Right atrium auricular region (tissue), 2 donors: ENCODE data around the gene TEX22. TPM values are rescaled to one million over a fixed set of nuclear protein-coding genes. Genes with fewer than 3 reads are reported as not detected.
A peak's percentile ranks its signal among the peaks of the same experiment; 100 is the strongest.

Experiments
- DNase-seq: peaks from one replicate; pipeline ENCODE4 v3.0.0-alpha.2; 2019; ENCODE audit warnings: low spot score
- H3K27ac ChIP-seq, 2 donors: fragments of 200-600 bp; sonication (generic); 1 replicate in 1 of 2; 2 replicates in 1 of 2; pipeline ENCODE4 v1.5.1; 2016 to 2019
- H3K27me3 ChIP-seq, 2 donors: fragments of 200-600 bp; sonication (generic); one replicate each; pipeline versions ENCODE4 v1.5.1 to v1.6.0; 2017 to 2019
- H3K36me3 ChIP-seq: fragments of 200-600 bp; sonication (generic); one replicate; pipeline ENCODE4 v1.5.1; 2016
- H3K4me1 ChIP-seq, 2 donors: fragments of 200-600 bp; sonication (generic); one replicate each; pipeline versions ENCODE4 v1.5.1 to v1.6.0; 2017 to 2019
- H3K4me3 ChIP-seq, 2 donors: fragments of 200-600 bp; sonication (generic); 1 replicate in 1 of 2; 2 replicates in 1 of 2; pipeline ENCODE4 v1.5.1; 2017 to 2019; ENCODE audit warnings: mild to moderate bottlenecking in 1 of 2, moderate library complexity in 1 of 2
- H3K9me3 ChIP-seq, 2 donors: fragments of 200-600 bp; sonication (generic); one replicate each; pipeline ENCODE4 v1.5.1; 2019
- CTCF ChIP-seq, 2 donors: fragments of 200-600 bp; sonication (generic); IDR thresholded peaks; one replicate each; pipeline ENCODE4 v1.5.1; 2019; ENCODE audit warnings: antibody characterized with exemption in 2 of 2
- total RNA-seq, 2 donors: library from RNA; depleted of rRNA; stranded (reverse); fragments of >200 nt; gene quantifications; one replicate each; pipeline ENCODE4 v1.1.0, GENCODE V29; 2016

Gene TEX22
- total RNA-seq, 2 donors from 2014 or later: 0.16 TPM; not detected in 1

- Histone ChIP-seq H3K4me1 (peaks cover 0 to 20% of the 10 kb centered on the region in 2 donors), H3K4me3 (peak overlapping the region; percentile 70 to 94), H3K27ac (peak overlapping the region; percentile 89 to 92), H3K27me3 (no peaks in the 10 kb centered on the region), H3K9me3 (no peaks in the 10 kb centered on the region), H3K36me3 (peaks cover 7% of the 10 kb centered on the region)
- no peak for DNase-seq
- no peak for TF ChIP-seq CTCF (IDR thresholded peaks at IDR 0.05)
Observed at GRCh38 chr14:105397350-105397931, 897 bp upstream of the TEX22 start.

- H3K36me3 ChIP-seq: peaks cover 7% of the 10 kb centered on the region
- no peaks in the 10 kb centered on the region for H3K9me3 ChIP-seq
- H3K4me3 ChIP-seq: peak overlapping the region; percentile 70 to 94
- no peaks in the 10 kb centered on the region for H3K27me3 ChIP-seq
- no peak for TF ChIP-seq CTCF (IDR thresholded peaks at IDR 0.05)
- peak overlapping the region; percentile 89 to 92 for H3K27ac ChIP-seq
- DNase-seq: no peak
- H3K4me1 ChIP-seq: peaks cover 0 to 20% of the 10 kb centered on the region in 2 donors
Observed at GRCh38 chr14:105398726-105399465, 558 bp downstream of the TEX22 start.

GRCh38 chr14:105399466-105399775 is 1.1 kb downstream of the TEX22 start:
- no peak for TF ChIP-seq CTCF (IDR thresholded peaks at IDR 0.05)
- H3K4me3 ChIP-seq: peak overlapping the region; percentile 70 to 94
- no peaks in the 10 kb centered on the region for H3K9me3 ChIP-seq
- no peaks in the 10 kb centered on the region for H3K27me3 ChIP-seq
- no peak for DNase-seq
- H3K27ac ChIP-seq: peak overlapping the region; percentile 89 to 92
- H3K36me3 ChIP-seq: peaks cover 7% of the 10 kb centered on the region
- peaks cover 0 to 20% of the 10 kb centered on the region in 2 donors for H3K4me1 ChIP-seq

GRCh38 chr14:105400016-105400415 is 1.7 kb downstream of the TEX22 start:
- TF ChIP-seq CTCF (IDR thresholded peaks at IDR 0.05): no peak
- no peak overlapping the region for H3K4me3 ChIP-seq
- peak overlapping the region in 1 of 2 donors; percentile 92 for H3K27ac ChIP-seq
- no peaks in the 10 kb centered on the region for H3K9me3 ChIP-seq
- no peak for DNase-seq
- peaks cover 7% of the 10 kb centered on the region for H3K36me3 ChIP-seq
- H3K27me3 ChIP-seq: no peaks in the 10 kb centered on the region
- H3K4me1 ChIP-seq: peaks cover 0 to 20% of the 10 kb centered on the region in 2 donors

- H3K27me3 ChIP-seq: no peaks in the 10 kb centered on the region
- H3K36me3 ChIP-seq: peaks cover 7% of the 10 kb centered on the region
- no peak for TF ChIP-seq CTCF (IDR thresholded peaks at IDR 0.05)
- H3K4me1 ChIP-seq: peaks cover 0 to 20% of the 10 kb centered on the region in 2 donors
- no peaks in the 10 kb centered on the region for H3K9me3 ChIP-seq
- H3K27ac ChIP-seq: no peak overlapping the region
- H3K4me3 ChIP-seq: no peak overlapping the region
- DNase-seq: no peak
Observed at GRCh38 chr14:105401699-105402098, 3.4 kb downstream of the TEX22 start.
